Transverse colon (tissue), 3 donors: Measurements from ENCODE around the gene NDUFA6.
A peak's percentile ranks its signal among the peaks of the same experiment; 100 is the strongest.

Experiments
- CTCF ChIP-seq, 5 experiments: fragments of 200-600 bp in 3 of 5; fragments of 450-650 bp in 2 of 5; sonication (generic) in 3 of 5; IDR thresholded peaks; 1 replicate in 2 of 5; 2 replicates in 3 of 5; pipeline ENCODE4 v1.5.1; 2016 to 2017; ENCODE audit warnings: antibody characterized with exemption in 5 of 5, inconsistent platforms in 3 of 5, mild to moderate bottlenecking in 2 of 5, moderate library complexity in 1 of 5
- EP300 ChIP-seq: sonication (generic); formaldehyde crosslinking; IDR thresholded peaks from one replicate; pipeline ENCODE4 v1.6.1; 2017; ENCODE audit warnings: antibody characterized with exemption, low read depth

DNA sequence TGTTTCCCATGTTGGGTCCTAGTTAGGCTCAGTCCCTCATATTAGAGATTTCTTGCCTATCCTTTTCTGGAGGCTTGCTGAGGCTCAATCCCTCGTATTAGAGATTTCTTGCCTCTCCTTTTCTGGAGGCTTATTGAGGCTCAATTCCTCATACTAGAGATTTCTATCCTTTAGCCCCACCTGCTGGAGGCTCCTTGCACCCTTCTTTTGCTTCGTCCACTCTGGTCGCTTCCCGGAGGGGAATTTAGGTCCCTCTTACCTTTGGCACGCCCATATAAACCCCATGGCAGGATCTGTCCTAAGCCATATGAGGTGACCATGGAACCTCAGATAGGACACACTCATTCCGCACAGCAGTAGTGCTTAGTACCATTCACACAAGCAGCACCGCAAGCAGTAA is 24.1 kb upstream of the NDUFA6 start:
- no peak for TF ChIP-seq EP300
- peak in 2 of 5 experiments; percentile 10 to 11 for TF ChIP-seq CTCF (IDR thresholded peaks at IDR 0.05)
